NT2/D1 (cell line): ENCODE measurements around the gene INTS1.

Experiments
- DNase-seq: peaks from one replicate; pipeline ENCODE4 v3.0.0-alpha.2; 2011; ENCODE audit warnings: low read depth, low spot score
- H3K27me3 ChIP-seq: 2 replicates; pipeline ENCODE4 v1.6.0; 2011; ENCODE audit warnings: mild to moderate bottlenecking; ENCODE audit not compliant: insufficient read length, insufficient read depth
- H3K36me3 ChIP-seq: 2 replicates; pipeline ENCODE4 v1.6.1; 2011; ENCODE audit warnings: mild to moderate bottlenecking, low read length, mixed read lengths; ENCODE audit not compliant: insufficient read depth, insufficient read length
- H3K4me1 ChIP-seq: 2 replicates; pipeline ENCODE4 v1.5.1; 2011; ENCODE audit not compliant: insufficient read depth, insufficient read length
- H3K4me3 ChIP-seq: 2 replicates; pipeline ENCODE4 v1.5.1; 2011; ENCODE audit warnings: low read depth; ENCODE audit not compliant: insufficient read length
- H3K9ac ChIP-seq: 2 replicates; pipeline ENCODE4 v1.6.0; 2011; ENCODE audit warnings: low read depth; ENCODE audit not compliant: insufficient read length
- H3K9me3 ChIP-seq: 2 replicates; pipeline ENCODE4 v1.5.1; 2011; ENCODE audit warnings: mild to moderate bottlenecking, low read length; ENCODE audit not compliant: insufficient read depth
- SUZ12 ChIP-seq: IDR thresholded peaks from 2 replicates; pipeline ENCODE4 v1.6.1; 2011; ENCODE audit not compliant: insufficient read length, insufficient read depth; ENCODE audit errors: extremely low read depth
- YY1 ChIP-seq: IDR thresholded peaks from 2 replicates; pipeline ENCODE4 v1.6.1; 2011; ENCODE audit not compliant: insufficient read length, insufficient read depth
- ZNF274 ChIP-seq: IDR thresholded peaks from 2 replicates; pipeline ENCODE4 v1.6.1; 2011; ENCODE audit warnings: mild to moderate bottlenecking, low read depth, low read length

Gene INTS1

GRCh38 chr7:1536743-1537534 lies 32.8 kb upstream of the INTS1 start:
- peak overlapping the region; percentile 72 for H3K9ac ChIP-seq
- TF ChIP-seq SUZ12: no peak
- no peak for TF ChIP-seq YY1
- TF ChIP-seq ZNF274: no peak
- DNase-seq: peak; percentile 90
- H3K36me3 ChIP-seq: peaks cover 33% of the 10 kb centered on the region
- no peaks in the 10 kb centered on the region for H3K9me3 ChIP-seq
- H3K4me1 ChIP-seq: peaks cover 47% of the 10 kb centered on the region
- peak overlapping the region; percentile 21 for H3K4me3 ChIP-seq
- H3K27me3 ChIP-seq: peaks cover 10% of the 10 kb centered on the region

- no peaks in the 10 kb centered on the region for H3K9me3 ChIP-seq
- peak overlapping the region; percentile 72 for H3K9ac ChIP-seq
- no peak for DNase-seq
- H3K36me3 ChIP-seq: peaks cover 28% of the 10 kb centered on the region
- H3K4me1 ChIP-seq: peaks cover 53% of the 10 kb centered on the region
- H3K27me3 ChIP-seq: peaks cover 16% of the 10 kb centered on the region
- no peak overlapping the region for H3K4me3 ChIP-seq
- no peak for TF ChIP-seq SUZ12
- no peak for TF ChIP-seq YY1
- no peak for TF ChIP-seq ZNF274
Measured at GRCh38 chr7:1536455-1536742, 32.2 kb upstream of the INTS1 start.

- DNase-seq: no peak
- Histone ChIP-seq H3K4me1 (peaks cover 54% of the 10 kb centered on the region), H3K27me3 (peaks cover 19% of the 10 kb centered on the region), H3K9me3 (no peaks in the 10 kb centered on the region), H3K9ac (peak overlapping the region; percentile 72), H3K4me3 (peak overlapping the region; percentile 0), H3K36me3 (peaks cover 23% of the 10 kb centered on the region)
- no peak for TF ChIP-seq SUZ12
- TF ChIP-seq ZNF274: no peak
- no peak for TF ChIP-seq YY1
Measured at GRCh38 chr7:1535701-1536454, 31.7 kb upstream of the INTS1 start.

- no peak for TF ChIP-seq YY1
- TF ChIP-seq SUZ12: no peak
- no peak for TF ChIP-seq ZNF274
- Histone ChIP-seq H3K4me3 (no peak overlapping the region), H3K9me3 (no peaks in the 10 kb centered on the region), H3K27me3 (peaks cover 19% of the 10 kb centered on the region), H3K36me3 (peaks cover 16% of the 10 kb centered on the region), H3K4me1 (peaks cover 54% of the 10 kb centered on the region), H3K9ac (no peak overlapping the region)
- DNase-seq: no peak
Measured at GRCh38 chr7:1535100-1535458, 30.9 kb upstream of the INTS1 start.

- H3K27me3 ChIP-seq: peaks cover 19% of the 10 kb centered on the region
- peaks cover 59% of the 10 kb centered on the region for H3K4me1 ChIP-seq
- no peak for DNase-seq
- no peaks in the 10 kb centered on the region for H3K9me3 ChIP-seq
- no peak overlapping the region for H3K4me3 ChIP-seq
- peak overlapping the region; percentile 61 for H3K9ac ChIP-seq
- TF ChIP-seq YY1 (no peak), ZNF274 (no peak), SUZ12 (no peak)
- H3K36me3 ChIP-seq: peaks cover 10% of the 10 kb centered on the region
Measured at GRCh38 chr7:1534330-1535099, 30.3 kb upstream of the INTS1 start.

- no peaks in the 10 kb centered on the region for H3K9me3 ChIP-seq
- peak overlapping the region; percentile 61 for H3K9ac ChIP-seq
- TF ChIP-seq ZNF274: no peak
- TF ChIP-seq YY1: no peak
- no peak for TF ChIP-seq SUZ12
- no peak for DNase-seq
- peaks cover 19% of the 10 kb centered on the region for H3K27me3 ChIP-seq
- H3K4me3 ChIP-seq: no peak overlapping the region
- H3K36me3 ChIP-seq: peaks cover 2% of the 10 kb centered on the region
- H3K4me1 ChIP-seq: peaks cover 57% of the 10 kb centered on the region
Measured at GRCh38 chr7:1533547-1534329, 29.5 kb upstream of the INTS1 start.
